ENCODE measurements around the gene MUC4.
"Not testable (repeated sequence)": the region's sequence is repeated elsewhere in the genome, so short reads cannot be mapped to it uniquely, and the experiment has no call there.

MUC4 gene

DNA sequence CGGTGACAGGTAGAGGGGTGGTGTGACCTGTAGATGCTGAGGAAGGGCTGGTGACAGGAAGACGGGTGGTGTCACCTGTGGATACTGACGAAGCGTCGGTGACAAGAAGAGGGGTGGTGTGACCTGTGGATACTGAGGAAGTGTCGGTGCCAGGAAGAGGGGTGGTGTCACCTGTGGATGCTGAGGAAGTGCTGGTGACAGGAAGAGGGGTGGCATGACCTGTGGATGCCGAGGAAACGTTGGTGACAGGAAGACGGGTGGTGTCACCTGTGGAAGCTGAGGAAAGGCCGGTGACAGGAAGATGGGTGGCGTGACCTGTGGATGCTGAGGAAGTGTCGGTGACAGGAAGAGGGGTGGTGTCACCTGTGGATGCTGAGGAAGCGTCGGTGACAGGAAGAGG lies 27.7 kb downstream of the MUC4 start:
- DNase-seq = not testable (repeated sequence)

DNA sequence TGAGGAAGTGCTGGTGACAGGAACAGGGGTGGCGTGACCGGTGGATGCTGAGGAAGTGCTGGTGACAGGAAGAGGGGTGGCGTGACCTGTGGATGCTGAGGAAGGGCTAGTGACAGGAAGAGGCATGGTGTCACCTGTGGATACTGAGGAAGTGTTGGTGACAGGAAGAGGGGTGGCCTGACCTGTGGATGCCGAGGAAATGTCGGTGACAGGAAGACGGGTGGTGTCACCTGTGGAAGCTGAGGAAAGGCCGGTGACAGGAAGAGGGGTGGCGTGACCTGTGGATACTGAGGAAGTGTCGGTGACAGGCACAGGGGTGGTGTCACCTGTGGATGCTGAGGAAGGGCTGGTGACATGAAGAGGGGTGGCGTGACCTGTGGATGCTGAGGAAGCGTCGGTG lies 30.5 kb downstream of the MUC4 start:
- not testable (repeated sequence) for DNase-seq

- no peak for DNase-seq
These were observed 33.8 kb downstream of the MUC4 start for GRCh38 chr3:195777975-195778374.

DNA sequence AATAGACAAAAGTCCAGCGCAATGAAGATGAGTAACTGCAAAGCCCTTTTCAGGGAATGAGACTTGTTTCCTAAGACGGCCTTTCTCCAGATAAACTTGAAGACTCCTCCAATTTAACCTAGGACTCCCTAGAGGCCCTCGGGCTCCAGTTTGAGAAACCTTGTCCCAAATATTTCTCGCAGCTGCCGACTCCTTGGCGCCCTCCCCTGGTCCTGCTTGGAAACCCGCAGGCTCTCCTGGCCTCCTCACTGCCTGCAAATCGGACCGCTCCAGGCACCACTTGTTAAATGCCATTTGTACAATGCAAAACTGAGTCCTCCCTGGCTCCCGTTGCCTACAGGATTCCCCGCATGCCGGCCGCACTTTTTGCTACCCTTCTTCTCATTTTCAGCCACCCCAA lies 36.8 kb downstream of the MUC4 start:
- DNase-seq = peak; percentile 54 to 83

DNA sequence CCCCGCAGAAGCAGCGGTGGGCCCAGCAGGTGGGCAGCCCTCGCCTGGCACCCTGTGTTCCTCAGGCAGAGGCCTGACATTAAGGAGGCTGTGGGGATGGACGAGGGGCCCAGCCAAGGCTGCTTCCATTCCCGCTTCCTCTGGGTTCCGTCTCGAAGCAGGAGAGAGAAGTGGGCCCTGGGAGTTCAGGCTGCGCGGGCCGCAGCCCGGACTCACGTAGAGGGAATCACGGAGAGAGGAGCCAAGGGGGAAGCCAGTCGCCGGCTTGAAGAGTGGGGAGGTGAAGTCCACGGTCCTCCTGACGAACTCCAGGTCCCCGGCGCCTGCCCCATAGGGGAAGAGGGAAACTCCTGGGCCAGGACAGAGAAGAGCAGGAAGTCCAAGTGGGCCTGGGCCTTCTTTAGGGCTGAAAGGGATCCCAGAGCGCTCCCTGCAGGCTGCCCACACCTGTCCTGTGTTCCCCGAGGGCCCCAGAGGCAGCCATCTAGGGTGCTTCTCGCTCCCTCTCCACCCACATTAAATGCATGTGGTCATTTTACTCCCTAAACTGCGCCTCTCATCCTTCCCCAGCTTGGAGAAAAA lies 37.7 kb downstream of the MUC4 start:
- no peak for DNase-seq

DNA sequence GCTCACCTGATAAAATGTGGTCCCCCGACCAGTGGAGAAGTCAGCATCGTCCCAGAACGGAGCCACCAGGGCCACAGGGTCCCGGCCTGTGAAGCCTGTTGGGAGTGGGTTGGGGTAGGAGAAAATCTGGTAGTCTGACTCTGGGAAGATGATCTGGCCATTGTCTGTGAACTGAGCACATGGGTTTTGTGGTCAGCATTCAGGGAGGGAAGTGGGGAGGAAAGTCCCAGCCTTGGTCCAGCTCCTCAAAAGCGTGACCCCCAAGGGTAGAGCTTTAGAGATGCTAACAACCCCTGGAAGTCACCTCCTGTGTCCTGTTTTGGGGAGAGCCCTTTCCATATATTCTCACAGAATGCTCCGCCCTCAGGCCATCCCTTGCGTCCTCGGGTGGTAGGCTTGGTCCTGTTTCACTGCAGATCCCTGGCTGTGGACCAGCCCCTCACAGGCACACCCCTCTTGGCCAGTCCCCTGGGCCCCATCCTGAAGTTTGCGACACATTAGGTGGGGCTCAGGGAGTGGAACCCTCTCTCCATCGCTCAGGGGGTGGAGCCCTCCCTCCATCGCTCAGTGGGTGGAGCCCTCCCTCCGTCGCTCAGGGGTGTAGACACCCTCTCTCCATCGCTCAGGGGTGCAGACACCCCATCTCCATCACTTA lies 40.0 kb downstream of the MUC4 start:
- no peak for DNase-seq

DNA sequence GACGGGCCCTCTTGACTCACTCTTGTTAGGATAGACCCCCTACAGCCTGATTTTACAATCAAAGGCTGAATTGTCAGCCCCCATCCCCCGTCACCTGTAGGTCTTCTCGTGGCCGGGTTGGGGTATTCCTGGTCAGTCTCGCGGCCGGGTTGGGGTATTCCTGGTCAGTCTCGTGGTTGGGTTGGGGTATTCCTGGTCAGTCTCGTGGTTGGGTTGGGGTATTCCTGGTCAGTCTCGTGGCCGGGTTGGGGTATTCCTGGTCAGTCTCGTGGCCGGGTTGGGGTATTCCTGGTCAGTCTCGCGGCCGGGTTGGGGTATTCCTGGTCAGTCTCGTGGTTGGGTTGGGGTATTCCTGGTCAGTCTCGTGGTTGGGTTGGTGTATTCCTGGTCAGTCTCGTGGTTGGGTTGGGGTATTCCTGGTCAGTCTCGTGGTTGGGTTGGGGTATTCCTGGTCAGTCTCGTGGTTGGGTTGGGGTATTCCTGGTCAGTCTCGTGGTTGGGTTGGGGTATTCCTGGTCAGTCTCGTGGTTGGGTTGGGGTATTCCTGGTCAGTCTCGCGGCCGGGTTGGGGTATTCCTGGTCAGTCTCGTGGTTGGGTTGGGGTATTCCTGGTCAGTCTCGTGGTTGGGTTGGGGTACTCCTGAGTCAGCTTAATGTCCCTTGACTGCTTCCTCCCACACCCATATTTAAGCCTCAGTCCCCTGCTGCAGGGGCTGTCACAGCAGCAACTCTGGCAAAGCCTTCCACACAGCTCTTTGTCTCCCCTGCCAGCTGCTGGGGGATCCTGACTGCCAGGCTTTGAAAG lies 40.7 kb downstream of the MUC4 start:
- not testable (repeated sequence) for DNase-seq

GRCh38 chr3:195770081-195770840 lies 41.5 kb downstream of the MUC4 start:
- DNase-seq = no peak

DNA sequence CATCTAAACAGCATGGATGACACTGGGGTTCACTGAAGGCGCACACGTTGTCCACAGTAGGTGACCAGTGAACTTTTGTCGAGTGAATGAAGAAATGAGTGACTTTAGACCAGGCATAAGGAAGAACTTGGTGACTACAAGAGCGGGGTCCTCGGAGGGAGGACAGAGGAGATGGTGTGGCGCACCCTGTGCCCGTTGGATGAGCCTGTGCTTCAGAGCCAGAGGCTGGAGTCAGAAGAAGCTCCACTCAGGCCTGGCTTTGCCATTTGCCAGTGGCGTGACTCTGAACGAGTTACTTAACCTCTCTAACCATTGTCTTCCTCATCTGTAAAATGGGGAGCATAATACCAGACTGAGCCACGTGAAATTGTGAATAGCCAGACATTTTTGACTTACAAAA lies 42.2 kb downstream of the MUC4 start:
- no peak for DNase-seq

- DNase-seq = no peak
These were observed 42.9 kb downstream of the MUC4 start for GRCh38 chr3:195768831-195769303.

DNA sequence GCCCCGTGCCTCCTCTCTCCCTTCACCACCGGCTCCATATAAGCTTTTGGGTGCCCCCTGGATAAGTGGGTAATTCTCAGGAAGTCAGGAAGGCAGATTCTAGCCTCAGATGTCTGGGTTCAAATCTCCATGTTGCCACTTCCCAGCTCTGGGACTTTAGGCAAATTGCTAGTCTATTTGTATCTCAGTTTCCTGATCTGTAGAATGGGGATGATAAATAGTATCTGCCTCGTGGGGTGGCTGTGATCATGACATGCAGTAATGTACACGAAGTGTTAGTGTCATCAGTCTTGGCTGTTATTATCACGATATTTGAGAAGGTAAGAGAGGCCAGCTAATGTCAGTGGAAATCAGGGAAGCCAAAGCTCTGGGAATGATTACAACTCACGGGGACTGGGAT lies 43.3 kb downstream of the MUC4 start:
- DNase-seq = no peak

DNA sequence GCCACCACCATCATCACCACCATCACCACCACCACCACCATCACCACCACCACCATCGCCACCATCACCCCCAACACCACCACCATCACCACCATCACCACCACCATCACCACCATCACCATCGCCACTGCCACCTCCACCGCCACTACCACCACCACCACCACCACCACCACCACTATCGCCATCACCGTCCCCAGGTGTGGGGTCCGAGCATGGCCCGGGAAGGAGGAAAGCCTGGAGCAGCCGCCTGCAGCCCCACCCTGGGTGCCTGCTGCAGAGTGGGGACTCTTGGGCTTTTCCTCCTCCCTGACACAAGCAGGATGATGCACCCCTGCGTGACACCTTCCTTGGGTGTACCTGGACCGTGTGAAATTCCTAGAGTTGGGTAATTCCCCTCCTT lies 43.9 kb downstream of the MUC4 start:
- DNase-seq = no peak

DNA sequence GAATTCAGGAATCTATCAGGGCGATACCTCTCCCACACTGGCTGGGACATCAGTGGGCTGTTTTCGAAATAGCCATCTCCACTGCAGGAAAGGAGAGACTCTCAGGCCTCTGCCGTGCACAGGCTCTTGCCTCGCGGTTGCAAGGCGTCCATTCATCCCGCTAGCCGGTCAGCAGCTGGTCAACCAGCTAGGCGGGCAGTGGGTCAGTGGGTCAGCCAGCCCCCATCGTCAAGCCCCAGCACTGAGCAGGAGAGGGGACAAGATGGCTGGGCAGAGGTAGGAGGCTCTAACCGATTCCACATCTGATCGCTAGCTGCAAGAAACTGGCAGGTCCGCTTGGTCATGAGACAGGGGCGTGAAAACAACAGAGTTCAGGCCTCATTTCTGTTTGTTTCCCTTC lies 45.1 kb downstream of the MUC4 start:
- no peak for DNase-seq

DNA sequence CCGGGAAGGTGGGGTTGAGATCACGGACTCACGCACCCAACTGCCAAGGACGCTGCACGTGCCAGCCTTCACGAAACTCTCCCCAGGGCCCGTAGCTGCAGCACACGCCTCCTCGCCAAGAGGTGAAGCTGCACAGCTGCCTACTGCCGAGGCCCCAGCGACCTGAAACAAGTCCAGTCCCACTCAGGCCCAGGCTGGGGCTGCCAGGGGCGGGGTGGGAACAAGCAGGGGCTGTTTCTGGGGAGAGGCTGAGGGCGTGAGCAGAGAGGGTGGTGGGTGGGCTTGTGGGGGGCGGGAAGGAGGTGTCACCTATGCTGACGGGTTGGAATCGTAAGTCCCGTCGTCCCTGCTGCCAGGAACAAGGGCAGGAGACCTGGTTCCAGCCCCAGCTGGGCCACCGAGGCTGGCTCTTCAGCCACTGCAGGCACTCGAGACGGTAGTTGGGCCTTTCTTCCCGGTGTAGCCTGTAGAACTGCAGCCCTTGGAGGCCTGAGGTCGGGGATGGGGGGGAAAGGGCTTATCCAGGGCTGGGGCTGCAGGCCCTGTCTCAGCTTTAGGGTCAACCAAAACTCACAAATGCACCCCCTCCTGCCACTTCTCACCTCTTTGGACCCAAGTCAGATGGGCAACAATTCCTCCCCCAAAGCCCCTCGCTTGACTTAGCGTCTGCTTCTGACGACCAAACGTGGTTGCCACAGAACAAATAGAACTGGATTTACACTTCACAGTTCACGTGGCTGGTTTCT lies 46.6 kb downstream of the MUC4 start:
- DNase-seq = no peak

GRCh38 chr3:195763843-195764825 lies 47.6 kb downstream of the MUC4 start:
- no peak for DNase-seq

DNA sequence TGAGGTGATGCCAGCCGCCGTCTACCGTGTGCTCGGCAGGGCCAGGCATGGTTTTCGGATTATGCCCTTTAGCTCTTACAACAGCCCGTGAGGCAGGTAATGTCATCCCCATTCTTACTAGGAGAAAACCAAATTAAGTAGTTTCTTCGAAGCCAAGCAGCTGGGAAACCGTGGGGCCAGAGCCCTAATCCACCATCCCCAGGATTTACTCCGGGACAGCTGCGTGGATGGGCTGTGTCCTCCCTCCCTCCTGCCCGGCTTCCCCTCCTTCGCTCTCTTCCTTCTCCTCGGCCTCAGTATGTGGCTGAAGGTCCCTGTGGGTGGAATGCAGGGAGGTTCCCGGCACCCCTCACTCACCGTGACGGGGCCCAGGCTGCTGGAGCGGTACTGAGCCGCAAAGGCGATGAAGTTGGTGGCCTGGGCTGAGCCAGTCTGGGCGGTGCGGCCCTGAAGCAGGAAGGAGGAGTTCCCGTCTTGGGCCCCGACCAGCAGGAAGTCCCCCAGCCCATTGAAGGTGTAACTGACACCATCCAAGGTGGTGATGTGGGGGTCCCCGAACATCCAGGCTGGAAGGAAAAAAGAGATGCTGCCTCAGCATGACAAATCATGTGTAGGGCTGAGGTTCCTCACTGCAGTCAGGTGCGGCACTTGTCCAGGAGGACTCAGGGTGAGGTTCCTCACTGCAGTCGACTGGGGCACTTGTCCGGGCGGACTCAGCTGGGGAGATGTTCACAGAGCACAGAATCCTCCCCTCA lies 48.5 kb downstream of the MUC4 start:
- DNase-seq = no peak

GRCh38 chr3:195762611-195763010 lies 49.1 kb downstream of the MUC4 start:
- no peak for DNase-seq

DNA sequence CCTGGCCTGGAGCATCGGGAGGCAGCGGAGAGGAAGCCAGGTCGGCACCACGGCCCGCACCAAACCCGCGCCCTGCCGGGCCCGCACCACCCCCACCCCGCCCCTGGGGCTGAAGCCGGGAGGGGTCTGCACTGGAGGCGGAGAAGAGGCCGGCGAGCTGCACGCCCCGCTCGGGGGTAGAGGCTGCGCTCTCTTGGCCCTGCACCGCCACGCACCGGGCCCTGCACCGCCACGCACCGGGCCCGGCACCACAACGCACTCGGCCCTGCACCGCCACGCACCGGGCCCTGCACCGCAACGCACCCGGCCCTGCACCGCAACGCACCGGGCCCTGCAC lies 49.5 kb downstream of the MUC4 start:
- DNase-seq = no peak

- peak in 1 of 2 experiments; percentile 41 for DNase-seq
These were observed 50.0 kb downstream of the MUC4 start for GRCh38 chr3:195761567-195762248.

DNA sequence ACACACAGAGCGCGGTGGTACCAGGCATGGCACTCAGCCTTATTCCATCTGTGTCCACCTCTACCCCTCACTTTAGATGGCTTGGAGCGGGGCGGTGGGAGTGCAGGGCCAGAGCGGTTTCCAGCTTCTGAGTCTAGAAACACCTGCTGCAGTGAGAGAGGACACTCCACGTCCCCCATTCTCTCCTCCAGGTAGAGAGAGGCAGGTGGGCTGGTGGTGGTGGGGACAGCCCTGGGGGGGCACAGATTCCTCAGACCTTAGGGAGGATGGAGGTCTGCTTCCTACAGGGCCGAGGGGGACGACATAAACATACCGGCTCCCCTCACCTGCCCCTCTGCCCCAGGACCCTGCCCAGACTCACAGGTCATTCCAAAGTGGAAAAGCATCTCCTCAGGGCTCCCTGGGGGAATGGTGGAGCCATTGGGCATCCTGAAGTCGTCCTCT lies 50.6 kb downstream of the MUC4 start:
- no peak for DNase-seq
